Lower leg skin (tissue), 3 donors: ENCODE results near the gene SORCS1.

Experiments
- POLR2A ChIP-seq, 2 donors: fragments of 450-650 bp; IDR thresholded peaks; one replicate each; pipeline ENCODE4 v1.6.1; 2016 to 2017; ENCODE audit warnings: antibody characterized with exemption in 2 of 2, mild to moderate bottlenecking in 1 of 2, moderate library complexity in 1 of 2
- TF ChIP-seq, protein P1 (sequence below), 3 donors: fragments of 450-650 bp; IDR thresholded peaks; one replicate each; pipeline ENCODE4 v1.5.1; 2016; ENCODE audit warnings: antibody characterized with exemption in 3 of 3, mild to moderate bottlenecking in 3 of 3, moderate library complexity in 2 of 3

- TF ChIP-seq, protein P1, sequence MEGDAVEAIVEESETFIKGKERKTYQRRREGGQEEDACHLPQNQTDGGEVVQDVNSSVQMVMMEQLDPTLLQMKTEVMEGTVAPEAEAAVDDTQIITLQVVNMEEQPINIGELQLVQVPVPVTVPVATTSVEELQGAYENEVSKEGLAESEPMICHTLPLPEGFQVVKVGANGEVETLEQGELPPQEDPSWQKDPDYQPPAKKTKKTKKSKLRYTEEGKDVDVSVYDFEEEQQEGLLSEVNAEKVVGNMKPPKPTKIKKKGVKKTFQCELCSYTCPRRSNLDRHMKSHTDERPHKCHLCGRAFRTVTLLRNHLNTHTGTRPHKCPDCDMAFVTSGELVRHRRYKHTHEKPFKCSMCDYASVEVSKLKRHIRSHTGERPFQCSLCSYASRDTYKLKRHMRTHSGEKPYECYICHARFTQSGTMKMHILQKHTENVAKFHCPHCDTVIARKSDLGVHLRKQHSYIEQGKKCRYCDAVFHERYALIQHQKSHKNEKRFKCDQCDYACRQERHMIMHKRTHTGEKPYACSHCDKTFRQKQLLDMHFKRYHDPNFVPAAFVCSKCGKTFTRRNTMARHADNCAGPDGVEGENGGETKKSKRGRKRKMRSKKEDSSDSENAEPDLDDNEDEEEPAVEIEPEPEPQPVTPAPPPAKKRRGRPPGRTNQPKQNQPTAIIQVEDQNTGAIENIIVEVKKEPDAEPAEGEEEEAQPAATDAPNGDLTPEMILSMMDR (IDR thresholded peaks at IDR 0.05) = no peak
- no peak for TF ChIP-seq POLR2A (IDR thresholded peaks at IDR 0.05)
These were observed 1.9 kb upstream of the SORCS1 start for GRCh38 chr10:107166403-107166802.
